Ovary (tissue), 9 donors: ENCODE measurements around the gene SDR42E2. TPM values are rescaled to one million over a fixed set of nuclear protein-coding genes. Genes with fewer than 3 reads are reported as not detected.

Source experiments
- DNase-seq, 5 donors: peaks; one replicate each; pipeline ENCODE4 v3.0.0-alpha.2; 2019 to 2020
- H3K27ac ChIP-seq, 2 donors: fragments of 200-600 bp; one replicate each; pipeline versions ENCODE4 v1.5.1 to v1.8.0; 2019 to 2022
- H3K27me3 ChIP-seq: fragments of 200-600 bp; one replicate; pipeline ENCODE4 v1.8.0; 2022
- H3K36me3 ChIP-seq: fragments of 200-600 bp; sonication (generic); one replicate; pipeline ENCODE4 v1.5.1; 2019
- H3K4me1 ChIP-seq: one replicate; pipeline ENCODE4 v1.8.1; 2013; ENCODE audit warnings: mild to moderate bottlenecking, moderate library complexity; ENCODE audit not compliant: insufficient read depth
- H3K4me3 ChIP-seq: fragments of 200-600 bp; sonication (generic); one replicate; pipeline ENCODE4 v1.5.1; 2017
- H3K9me3 ChIP-seq, 2 donors: fragments of 200-600 bp in 1 of 2; sonication (generic) in 1 of 2; one replicate each; pipeline versions ENCODE4 v1.5.1 to v1.8.1; 2013 to 2019; ENCODE audit warnings: mild to moderate bottlenecking in 1 of 2, moderate library complexity in 1 of 2
- CTCF ChIP-seq, 3 donors: fragments of 450-650 bp in 2 of 3; fragments of 200-600 bp in 1 of 3; IDR thresholded peaks; one replicate each; pipeline versions ENCODE4 v1.5.1 to v1.8.0; 2016 to 2022; ENCODE audit warnings: antibody characterized with exemption in 3 of 3, mild to moderate bottlenecking in 1 of 3
- EP300 ChIP-seq: sonication (generic); formaldehyde crosslinking; IDR thresholded peaks from one replicate; pipeline ENCODE4 v1.6.1; 2017; ENCODE audit warnings: antibody characterized with exemption
- POLR2A ChIP-seq: fragments of 450-650 bp; IDR thresholded peaks from one replicate; pipeline ENCODE4 v1.6.1; 2017; ENCODE audit warnings: antibody characterized with exemption, mild to moderate bottlenecking, moderate library complexity
- WGBS, 3 donors: extraction: QIAGEN DNeasy Blood & Tissue Kit in 1 of 3; methylation state at CpG; one replicate each; pipeline versions ENCODE4 v1.1.5 to v1.1.7; 2013 to 2017; 5-methylcytosine and 5-hydroxymethylcytosine counted together
- intact Hi-C, 4 donors: fragments of 100-400 bp; cut with DNase I; formaldehyde crosslinking; loops; one replicate each; pipeline versions ENCODE4 v1.11.0 to v1.15.1; 2022 to 2023
- polyA plus RNA-seq, 2 donors: library from polyadenylated mRNA; stranded (reverse); fragments of 200-250 nt in 1 of 2; fragments of 350-450 nt in 1 of 2; fragmentation: Illumina TruSeq in 1 of 2; extraction: RNeasy Lipid Tissue Mini Kit (QIAGEN cat#74804) in 1 of 2; gene quantifications; one replicate each; pipeline ENCODE4 v1.2.3, GENCODE V29; 2013 to 2014
- total RNA-seq, 7 donors: library from RNA; depleted of rRNA in 2 of 7; stranded (reverse); fragments of >200 nt in 2 of 7; fragmentation: NEBNext Ultra II Directional in 3 of 7; extraction: Animal tissue kit (Norgen Biotek cat#: 25700) in 3 of 7; gene quantifications; one replicate each; pipeline versions ENCODE4 v1.1.0 to v1.2.4, GENCODE V29; 2016 to 2023
- donor health status: DM: no; HTN: no; CAD: no; lungs with moderate emphysema.
- donor health status: DM: no; HTN: no; CAD: no.
- donor health status: Bipolar disorder and iron deficiency.
- donor health status: DM: yes; HTN: yes; CAD: no.
- donor health status: DM: no; HTN: no; CAD: no.
- donor health status: DM: yes; HTN: yes; CAD: no.

SDR42E2 gene
- total and polyA plus RNA-seq, 9 donors: 0.05 to 1.1 (median 0.24) TPM; not detected in 3

- Histone ChIP-seq H3K9me3 (no peaks in the 10 kb centered on the region), H3K27ac (no peak overlapping the region), H3K4me3 (no peak overlapping the region), H3K27me3 (no peaks in the 10 kb centered on the region), H3K4me1 (no peaks in the 10 kb centered on the region), H3K36me3 (no peaks in the 10 kb centered on the region)
- intact Hi-C loops: no loop called here
- no peak for DNase-seq
- TF ChIP-seq POLR2A (no peak), CTCF (IDR thresholded peaks at IDR 0.05) (no peak), EP300 (no peak)
These were observed 40.1 kb upstream of the SDR42E2 start for GRCh38 chr16:22122239-22122638.

- no peak overlapping the region for H3K4me3 ChIP-seq
- H3K27ac ChIP-seq: no peak overlapping the region
- intact Hi-C loops: no loop called here
- no peak for DNase-seq
- H3K4me1 ChIP-seq: no peaks in the 10 kb centered on the region
- peaks cover 0 to under 1% of the 10 kb centered on the region in 2 donors for H3K9me3 ChIP-seq
- H3K27me3 ChIP-seq: no peaks in the 10 kb centered on the region
- WGBS, 3 donors: 40 to 48% (median 45%) methylated on average over 3 of the region's 3 CpGs
- TF ChIP-seq POLR2A: no peak
- TF ChIP-seq CTCF (IDR thresholded peaks at IDR 0.05): no peak
- no peak for TF ChIP-seq EP300
- no peaks in the 10 kb centered on the region for H3K36me3 ChIP-seq
These were observed 39.2 kb upstream of the SDR42E2 start for GRCh38 chr16:22123146-22123545.

DNA sequence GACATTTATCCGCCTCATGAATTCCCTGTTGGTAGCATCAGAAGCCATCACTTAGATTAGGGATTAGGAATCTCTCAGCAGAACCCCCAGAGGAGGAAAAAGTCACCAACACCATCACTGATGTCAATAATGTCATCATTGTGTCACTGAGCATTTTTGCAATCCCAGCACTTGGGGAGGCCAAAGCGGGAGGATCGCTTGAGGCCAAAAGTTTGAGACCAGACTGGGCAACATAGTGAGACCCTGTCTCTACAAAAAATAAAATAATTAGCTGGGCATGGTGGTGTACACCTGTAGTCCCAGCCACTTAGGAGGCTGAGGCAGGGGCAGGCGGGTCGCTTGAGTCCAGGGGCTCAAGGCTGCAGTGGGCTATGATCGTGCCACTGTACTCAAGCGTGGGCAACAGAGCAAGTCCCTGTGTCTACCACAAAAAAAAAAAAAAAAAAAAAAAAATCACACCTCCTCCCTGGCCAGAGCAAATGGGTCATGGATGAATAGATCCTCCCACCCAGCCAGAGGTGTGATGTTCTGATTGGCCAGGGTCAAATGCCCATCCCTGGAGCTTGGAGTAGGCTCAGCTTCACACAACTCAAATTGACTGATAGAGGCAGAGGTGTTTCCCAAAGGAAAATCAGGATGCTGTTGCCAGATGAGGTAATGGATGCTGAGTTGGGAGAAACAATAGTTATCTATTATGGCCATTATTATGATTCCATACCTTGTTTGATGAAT lies 38.4 kb upstream of the SDR42E2 start:
- no peak for DNase-seq
- TF ChIP-seq EP300 (no peak), CTCF (IDR thresholded peaks at IDR 0.05) (no peak), POLR2A (no peak)
- WGBS, 3 donors: 94 to 96% (median 95%) methylated on average over 7 of the region's 7 CpGs
- no peak overlapping the region for H3K27ac ChIP-seq
- H3K36me3 ChIP-seq: no peaks in the 10 kb centered on the region
- no peaks in the 10 kb centered on the region for H3K4me1 ChIP-seq
- intact Hi-C loops: no loop called here
- H3K4me3 ChIP-seq: no peak overlapping the region
- no peaks in the 10 kb centered on the region for H3K27me3 ChIP-seq
- peaks cover 0 to 6% of the 10 kb centered on the region in 2 donors for H3K9me3 ChIP-seq

GRCh38 chr16:22124583-22125284 lies 37.6 kb upstream of the SDR42E2 start:
- DNase-seq: no peak
- no peak for TF ChIP-seq CTCF (IDR thresholded peaks at IDR 0.05)
- no peak for TF ChIP-seq EP300
- no peak for TF ChIP-seq POLR2A
- Histone ChIP-seq H3K4me1 (no peaks in the 10 kb centered on the region), H3K36me3 (no peaks in the 10 kb centered on the region), H3K4me3 (no peak overlapping the region), H3K27ac (no peak overlapping the region), H3K9me3 (peaks cover 0 to 6% of the 10 kb centered on the region in 2 donors), H3K27me3 (no peaks in the 10 kb centered on the region)
- intact Hi-C loops: no loop called here
- WGBS, 3 donors: 91 to 93% (median 92%) methylated on average over 6 of the region's 6 CpGs
